ENCODE measurements around the gene LGALS7B. TPM values are rescaled to one million over a fixed set of nuclear protein-coding genes. Genes with fewer than 3 reads are reported as not detected.
"Not testable (repeated sequence)": the region's sequence is repeated elsewhere in the genome, so short reads cannot be mapped to it uniquely, and the experiment has no call there.

The LGALS7B gene
- total RNA-seq, 1 donor from 2014 or later, result not detected

DNA sequence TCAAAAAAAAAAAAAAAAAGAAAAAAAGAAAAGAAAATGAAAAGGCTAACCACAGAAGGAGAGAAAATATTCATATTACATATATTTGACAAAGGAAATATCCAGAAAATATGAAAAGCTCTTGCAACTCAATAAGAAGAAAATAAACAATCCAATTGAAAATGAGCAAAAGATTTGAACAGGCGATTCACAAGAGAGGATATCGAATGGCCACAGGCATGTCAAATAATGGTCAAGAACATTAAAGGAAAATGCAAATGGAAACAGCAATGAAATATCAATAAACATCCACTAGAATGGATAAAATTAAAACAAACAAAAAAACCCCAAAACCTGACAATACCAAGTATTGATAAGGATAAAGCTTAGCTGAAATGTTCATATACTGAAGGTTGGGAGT lies 23.8 kb upstream of the LGALS7B start:
- ATAC-seq (ENCODE audit: low read depth) (no peak), DNase-seq (no peak)
- CTCF ChIA-PET, result no interaction called here
- no peak overlapping the region for H3K4me3 Mint-ChIP-seq
- peaks cover 18% of the 10 kb centered on the region for H3K4me1 Mint-ChIP-seq
- no peak overlapping the region for H3K27ac Mint-ChIP-seq
- no peak for TF ChIP-seq CTCF (IDR thresholded peaks at IDR 0.05)
- H3K36me3 Mint-ChIP-seq (ENCODE audit: low read depth), result no peaks in the 10 kb centered on the region
- no peaks in the 10 kb centered on the region for H3K9me3 Mint-ChIP-seq
- intact Hi-C loops (cut with micrococcal nuclease), result no loop called here
- POLR2A ChIA-PET, result no interaction called here
- no peaks in the 10 kb centered on the region for H3K27me3 Mint-ChIP-seq

GRCh38 chr19:38766276-38767047 lies 22.5 kb upstream of the LGALS7B start:
- DNase-seq, result no peak
- Mint-ChIP-seq H3K4me1 (peaks cover 18% of the 10 kb centered on the region), H3K27me3 (no peaks in the 10 kb centered on the region), H3K36me3 (ENCODE audit: low read depth) (no peaks in the 10 kb centered on the region), H3K4me3 (no peak overlapping the region), H3K9me3 (no peaks in the 10 kb centered on the region), H3K27ac (no peak overlapping the region)
- no peak for TF ChIP-seq CTCF (IDR thresholded peaks at IDR 0.05)
- POLR2A ChIA-PET, result no interaction called here
- no peak for ATAC-seq (ENCODE audit: low read depth)
- intact Hi-C loops (cut with micrococcal nuclease), result no loop called here
- CTCF ChIA-PET, result no interaction called here

DNA sequence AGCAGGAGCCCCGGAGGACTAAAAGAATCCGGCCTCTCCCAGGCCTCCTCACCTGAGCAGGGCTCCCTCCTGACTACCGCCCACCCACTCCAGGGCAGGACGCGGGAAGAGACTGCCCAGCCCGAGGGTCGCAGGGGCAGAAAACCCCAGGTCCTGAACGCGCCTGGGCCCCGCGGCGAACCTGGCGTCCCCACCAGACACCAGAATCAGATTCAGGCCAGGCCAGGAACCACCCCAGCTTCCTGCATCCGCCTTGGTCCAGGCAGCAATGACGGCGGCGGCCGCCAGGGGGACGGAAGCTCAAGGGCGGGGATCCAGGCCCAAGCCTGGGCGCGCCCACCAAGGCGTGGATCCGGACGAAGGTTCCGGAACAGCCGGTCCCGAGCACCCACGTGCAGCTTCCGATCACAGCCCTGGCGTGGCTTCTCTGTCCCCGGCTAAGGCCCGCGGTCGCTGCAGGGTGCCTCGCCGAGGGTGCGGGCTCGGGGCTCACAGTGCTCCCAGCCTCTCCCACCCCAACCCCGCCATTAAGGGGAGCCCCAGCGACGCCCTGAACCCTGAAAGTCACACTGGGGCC lies 19.3 kb upstream of the LGALS7B start:
- CTCF ChIA-PET, result interaction anchor here (0.7 to 2.1 kb wide), 12 partner anchors 8 to 161 kb away, joined by 3 to 11 read pairs (median 5); partner anchors contain the start of genes ECH1, MRPS12, NFKBIB and SARS2
- intact Hi-C loops (cut with micrococcal nuclease), result loop anchor here (2.0 kb wide), 4 partner anchors 33 to 161 kb away; partner anchors contain the start of genes ECH1, MRPS12 and SARS2
- Mint-ChIP-seq H3K4me1 (peaks cover 11% of the 10 kb centered on the region), H3K4me3 (peak overlapping the region; percentile 68), H3K27me3 (no peaks in the 10 kb centered on the region), H3K27ac (peak overlapping the region; percentile 78), H3K36me3 (ENCODE audit: low read depth) (no peaks in the 10 kb centered on the region), H3K9me3 (no peaks in the 10 kb centered on the region)
- DNase-seq (peak; percentile 94), ATAC-seq (ENCODE audit: low read depth) (peak; percentile 89)
- POLR2A ChIA-PET, result interaction anchor here (0.6 to 2.0 kb wide), 27 partner anchors 14 to 1178 kb away, joined by 3 to 30 read pairs (median 8); partner anchors contain the start of genes ACTN4, ECH1, EIF3K and FAM98C
- peak; percentile 59 for TF ChIP-seq CTCF (IDR thresholded peaks at IDR 0.05)

GRCh38 chr19:38770228-38770948 lies 18.6 kb upstream of the LGALS7B start:
- ChIA-PET CTCF (interaction anchor here (0.7 to 2.1 kb wide), 11 partner anchors 9 to 160 kb away, joined by 3 to 11 read pairs (median 5); partner anchors contain the start of genes ECH1, MRPS12, NFKBIB and SARS2), POLR2A (interaction anchor here (0.6 to 2.0 kb wide), 22 partner anchors 16 to 368 kb away, joined by 3 to 30 read pairs (median 8); partner anchors contain the start of genes ACTN4, ECH1, EIF3K and FAM98C)
- H3K36me3 Mint-ChIP-seq (ENCODE audit: low read depth); H3K27ac Mint-ChIP-seq; H3K4me3 Mint-ChIP-seq; H3K9me3 Mint-ChIP-seq; intact Hi-C loops (cut with micrococcal nuclease); DNase-seq; ATAC-seq (ENCODE audit: low read depth); H3K27me3 Mint-ChIP-seq: not testable (repeated sequence)
- peaks cover 11% of the 10 kb centered on the region for H3K4me1 Mint-ChIP-seq

GRCh38 chr19:38770949-38771275 lies 18.1 kb upstream of the LGALS7B start:
- peak; percentile 75 for ATAC-seq (ENCODE audit: low read depth)
- DNase-seq; H3K4me3 Mint-ChIP-seq; H3K27me3 Mint-ChIP-seq; intact Hi-C loops (cut with micrococcal nuclease); H3K27ac Mint-ChIP-seq; CTCF ChIA-PET; POLR2A ChIA-PET; H3K9me3 Mint-ChIP-seq; H3K36me3 Mint-ChIP-seq (ENCODE audit: low read depth): not testable (repeated sequence)
- peaks cover 11% of the 10 kb centered on the region for H3K4me1 Mint-ChIP-seq

- ATAC-seq (ENCODE audit: low read depth); DNase-seq; CTCF ChIA-PET; intact Hi-C loops (cut with micrococcal nuclease); H3K27me3 Mint-ChIP-seq; H3K9me3 Mint-ChIP-seq; H3K4me3 Mint-ChIP-seq; H3K27ac Mint-ChIP-seq; H3K36me3 Mint-ChIP-seq (ENCODE audit: low read depth); POLR2A ChIA-PET: not testable (repeated sequence)
- peaks cover 11% of the 10 kb centered on the region for H3K4me1 Mint-ChIP-seq
Observed at GRCh38 chr19:38771569-38771968, 17.4 kb upstream of the LGALS7B start.

Data from activated B cell treated with CpG ODN at 0.5 μM for 24 hours (primary cell).